IMR-90 (cell line): Measurements from ENCODE around the gene SNRPA1.

ENCODE experiments used
- CEBPB ChIP-seq: IDR thresholded peaks from 2 replicates; pipeline ENCODE4 v1.6.1; 2012; ENCODE audit warnings: low read depth, low read length, improper control_type of control experiment
- CHD1 ChIP-seq: IDR thresholded peaks from 2 replicates; pipeline ENCODE4 v1.6.1; 2012; ENCODE audit warnings: low read depth, low read length, improper control_type of control experiment
- RAD21 ChIP-seq: IDR thresholded peaks from 2 replicates; pipeline ENCODE4 v1.6.1; 2012; ENCODE audit warnings: low read length, improper control_type of control experiment
- RFX5 ChIP-seq: IDR thresholded peaks from 2 replicates; pipeline ENCODE4 v1.8.0; 2012; ENCODE audit warnings: low read depth, mild to moderate bottlenecking, low read length, moderate library complexity
- TF ChIP-seq, protein P1 (sequence below): conservative IDR thresholded peaks from 2 replicates; pipeline ENCODE4 v1.5.1; 2012; ENCODE audit warnings: mild to moderate bottlenecking, low read depth, low read length, improper control_type of control experiment

DNA sequence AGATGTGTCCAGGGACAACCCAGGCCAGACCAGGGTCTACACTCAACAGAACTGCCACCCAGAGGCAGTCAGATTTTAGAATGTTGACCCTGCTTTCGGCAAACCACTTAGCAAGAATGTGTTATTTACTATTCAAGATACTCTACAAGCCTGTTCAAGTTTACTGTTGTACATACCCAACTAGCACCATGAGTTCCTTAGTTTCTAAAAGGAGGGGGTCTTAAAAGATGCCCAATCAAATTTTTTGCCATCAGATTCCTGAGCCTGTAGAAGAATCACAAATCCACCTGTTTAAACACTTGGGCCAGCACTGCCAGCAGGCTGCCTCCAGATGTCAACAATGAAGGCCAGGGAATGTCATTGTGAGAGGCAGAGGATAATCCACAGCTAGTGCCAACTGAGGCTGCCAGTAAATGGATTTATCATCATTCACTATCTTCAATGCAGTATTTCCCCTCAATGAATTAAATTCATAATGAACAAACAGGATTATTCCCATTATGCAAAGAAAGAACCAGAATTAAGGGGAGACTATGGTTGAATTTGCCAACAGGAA lies 43.5 kb upstream of the SNRPA1 start:
- no peak for TF ChIP-seq RAD21
- TF ChIP-seq, protein P1, sequence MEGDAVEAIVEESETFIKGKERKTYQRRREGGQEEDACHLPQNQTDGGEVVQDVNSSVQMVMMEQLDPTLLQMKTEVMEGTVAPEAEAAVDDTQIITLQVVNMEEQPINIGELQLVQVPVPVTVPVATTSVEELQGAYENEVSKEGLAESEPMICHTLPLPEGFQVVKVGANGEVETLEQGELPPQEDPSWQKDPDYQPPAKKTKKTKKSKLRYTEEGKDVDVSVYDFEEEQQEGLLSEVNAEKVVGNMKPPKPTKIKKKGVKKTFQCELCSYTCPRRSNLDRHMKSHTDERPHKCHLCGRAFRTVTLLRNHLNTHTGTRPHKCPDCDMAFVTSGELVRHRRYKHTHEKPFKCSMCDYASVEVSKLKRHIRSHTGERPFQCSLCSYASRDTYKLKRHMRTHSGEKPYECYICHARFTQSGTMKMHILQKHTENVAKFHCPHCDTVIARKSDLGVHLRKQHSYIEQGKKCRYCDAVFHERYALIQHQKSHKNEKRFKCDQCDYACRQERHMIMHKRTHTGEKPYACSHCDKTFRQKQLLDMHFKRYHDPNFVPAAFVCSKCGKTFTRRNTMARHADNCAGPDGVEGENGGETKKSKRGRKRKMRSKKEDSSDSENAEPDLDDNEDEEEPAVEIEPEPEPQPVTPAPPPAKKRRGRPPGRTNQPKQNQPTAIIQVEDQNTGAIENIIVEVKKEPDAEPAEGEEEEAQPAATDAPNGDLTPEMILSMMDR: no peak
- no peak for TF ChIP-seq CHD1
- TF ChIP-seq RFX5: no peak
- TF ChIP-seq CEBPB: no peak
